Stomach smooth muscle (tissue), 2 donors: Measurements from ENCODE around the gene SH3YL1.
"Not testable (repeated sequence)": the region's sequence is repeated elsewhere in the genome, so short reads cannot be mapped to it uniquely, and the experiment has no call there.

Experiments
- H3K27ac ChIP-seq: one replicate; pipeline ENCODE4 v1.7.0; 2013; ENCODE audit warnings: mild to moderate bottlenecking, low read length, inconsistent platforms
- H3K27me3 ChIP-seq, 2 donors: one replicate each; pipeline ENCODE4 v1.7.0; 2013; ENCODE audit warnings: low read length in 2 of 2; ENCODE audit not compliant: insufficient read depth in 2 of 2, control insufficient read depth in 1 of 2
- H3K36me3 ChIP-seq, 2 donors: one replicate each; pipeline ENCODE4 v1.7.0; 2013; ENCODE audit warnings: low read length in 2 of 2; ENCODE audit not compliant: control insufficient read depth in 2 of 2, insufficient read depth in 2 of 2
- H3K4me1 ChIP-seq: one replicate; pipeline ENCODE4 v1.7.0; 2013; ENCODE audit warnings: low read length; ENCODE audit not compliant: control insufficient read depth, insufficient read depth
- H3K4me3 ChIP-seq, 2 donors: one replicate each; pipeline ENCODE4 v1.7.0; 2013; ENCODE audit warnings: low read length in 2 of 2
- H3K9ac ChIP-seq, 2 donors: one replicate each; pipeline ENCODE4 v1.7.0; 2013; ENCODE audit warnings: low read length in 2 of 2, mild to moderate bottlenecking in 1 of 2
- H3K9me3 ChIP-seq, 2 donors: one replicate each; pipeline ENCODE4 v1.7.0; 2013; ENCODE audit warnings: low read length in 2 of 2; ENCODE audit not compliant: control insufficient read depth in 2 of 2
- donor health status: healthy.
- donor health status: Pancreatic carcinoma.

Gene SH3YL1

DNA sequence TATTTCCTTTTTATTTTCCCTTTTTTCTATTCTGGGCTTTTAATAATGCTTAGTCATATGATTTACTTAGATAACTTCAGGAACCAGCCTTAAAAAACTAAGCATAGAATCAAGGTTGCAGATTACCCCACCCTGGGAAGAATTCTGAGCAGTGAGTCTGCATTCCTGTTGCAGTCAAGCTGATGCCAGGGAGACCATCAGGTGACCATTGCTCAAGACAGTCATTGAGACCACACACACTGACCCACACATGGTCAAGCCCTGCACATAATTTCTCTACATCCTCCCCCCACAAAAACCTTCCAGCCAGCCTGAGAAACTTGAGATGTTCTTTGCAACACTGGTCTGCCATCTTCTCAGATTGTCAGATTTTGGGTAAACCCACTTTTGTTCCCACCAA, 83.9 kb downstream of the SH3YL1 start:
- no peak overlapping the region for H3K9ac ChIP-seq
- H3K27ac ChIP-seq, result no peak overlapping the region
- no peaks in the 10 kb centered on the region for H3K36me3 ChIP-seq
- no peaks in the 10 kb centered on the region for H3K9me3 ChIP-seq
- peaks cover 6% of the 10 kb centered on the region for H3K4me1 ChIP-seq
- no peak overlapping the region for H3K4me3 ChIP-seq
- no peaks in the 10 kb centered on the region for H3K27me3 ChIP-seq

DNA sequence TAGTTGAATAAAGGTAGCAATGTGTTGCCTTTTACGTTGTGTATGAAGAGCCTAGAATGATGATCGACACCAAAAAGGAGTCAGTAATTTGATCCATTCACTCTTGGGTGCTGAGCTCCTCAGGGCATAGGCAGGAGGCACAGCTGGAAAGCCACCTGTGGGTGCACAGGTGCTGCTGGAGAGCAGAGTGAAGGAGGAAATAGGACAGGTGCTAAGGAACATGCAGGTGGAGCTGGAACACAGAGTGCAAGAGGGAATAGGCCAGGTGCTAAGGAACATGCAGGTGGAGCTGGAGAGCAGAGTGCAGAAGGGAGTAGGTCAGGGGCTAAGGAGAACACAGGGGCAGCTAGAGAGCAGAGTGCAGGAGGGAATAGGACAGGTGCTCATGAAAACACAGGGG, 86.1 kb downstream of the SH3YL1 start:
- no peaks in the 10 kb centered on the region for H3K9me3 ChIP-seq
- H3K4me1 ChIP-seq, result peaks cover 6% of the 10 kb centered on the region
- no peak overlapping the region for H3K9ac ChIP-seq
- no peak overlapping the region for H3K4me3 ChIP-seq
- no peaks in the 10 kb centered on the region for H3K36me3 ChIP-seq
- no peak overlapping the region for H3K27ac ChIP-seq
- no peaks in the 10 kb centered on the region for H3K27me3 ChIP-seq

- Histone ChIP-seq H3K36me3 (no peaks in the 10 kb centered on the region), H3K27ac (no peak overlapping the region), H3K4me1 (peaks cover 6% of the 10 kb centered on the region), H3K9me3 (no peaks in the 10 kb centered on the region), H3K4me3 (no peak overlapping the region), H3K27me3 (no peaks in the 10 kb centered on the region), H3K9ac (no peak overlapping the region)
Observed at GRCh38 chr2:176917-177316, 86.9 kb downstream of the SH3YL1 start.

- H3K27ac ChIP-seq, result no peak overlapping the region
- no peak overlapping the region for H3K9ac ChIP-seq
- H3K9me3 ChIP-seq, result no peaks in the 10 kb centered on the region
- H3K27me3 ChIP-seq, result peaks cover 0 to under 1% of the 10 kb centered on the region in 2 donors
- peaks cover 6% of the 10 kb centered on the region for H3K4me1 ChIP-seq
- peak overlapping the region; percentile 1 to 3 for H3K4me3 ChIP-seq
- H3K36me3 ChIP-seq, result no peaks in the 10 kb centered on the region
Observed at GRCh38 chr2:175880-176820, 87.7 kb downstream of the SH3YL1 start.

DNA sequence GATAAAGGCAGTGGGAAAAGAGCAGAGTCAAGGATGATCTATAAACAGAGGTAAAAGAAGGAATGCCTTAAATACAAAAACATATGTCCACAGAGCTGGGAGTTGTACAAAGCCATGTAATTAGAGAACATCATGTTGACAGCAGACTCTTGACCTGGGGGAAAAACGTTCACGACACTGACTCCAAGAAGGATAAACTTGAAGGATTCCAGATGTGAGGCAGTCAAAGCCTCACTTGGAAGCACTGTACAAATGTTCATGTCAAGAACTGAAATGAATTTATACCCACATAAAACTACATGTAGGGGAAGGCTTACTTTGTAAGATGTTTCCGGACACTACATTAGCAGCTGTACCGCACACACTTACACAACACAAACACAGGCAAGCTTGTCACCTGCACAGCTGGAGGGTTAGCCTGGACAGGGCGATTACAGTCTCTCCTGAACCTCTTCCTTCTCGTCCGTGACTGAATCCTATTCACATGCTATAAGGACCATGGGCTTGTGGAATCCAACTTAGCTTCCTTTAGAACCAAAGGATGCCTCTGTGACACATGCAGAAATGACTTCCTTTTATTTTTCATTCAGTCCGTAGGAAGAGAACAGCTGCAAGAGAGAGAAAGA, 88.6 kb downstream of the SH3YL1 start:
- Histone ChIP-seq H3K27ac (no peak overlapping the region), H3K4me3 (peak overlapping the region in 1 of 2 donors; percentile 3), H3K27me3 (peaks cover 0 to 3% of the 10 kb centered on the region in 2 donors), H3K9ac (no peak overlapping the region), H3K36me3 (no peaks in the 10 kb centered on the region), H3K9me3 (no peaks in the 10 kb centered on the region), H3K4me1 (peaks cover 6% of the 10 kb centered on the region)

DNA sequence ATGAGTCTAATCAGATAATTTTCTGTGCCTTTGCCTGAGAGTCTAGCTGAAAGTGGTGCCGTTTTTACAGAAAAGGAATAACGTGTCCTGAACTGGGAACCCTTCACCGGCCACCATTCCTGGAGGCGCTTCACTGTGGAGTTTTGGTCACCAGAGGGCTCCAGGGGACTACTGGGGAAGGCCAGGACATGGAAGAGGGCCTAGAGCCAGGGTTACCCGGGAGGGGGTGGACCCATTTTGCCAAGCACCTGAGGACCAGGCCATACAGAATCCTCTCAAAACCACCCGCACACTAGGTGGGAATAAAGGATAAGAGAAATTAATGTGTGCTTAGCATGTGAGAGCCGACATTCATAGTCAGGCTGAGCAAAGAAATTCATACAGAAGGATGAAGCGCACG, 91.7 kb downstream of the SH3YL1 start:
- H3K36me3 ChIP-seq, result not testable (repeated sequence)

GRCh38 chr2:169741-170140, 94.1 kb downstream of the SH3YL1 start:
- no peaks in the 10 kb centered on the region for H3K4me1 ChIP-seq
- H3K27ac ChIP-seq, result no peak overlapping the region
- no peaks in the 10 kb centered on the region for H3K36me3 ChIP-seq
- H3K27me3 ChIP-seq, result peaks cover 0 to 3% of the 10 kb centered on the region in 2 donors
- no peak overlapping the region for H3K9ac ChIP-seq
- H3K9me3 ChIP-seq, result no peaks in the 10 kb centered on the region
- H3K4me3 ChIP-seq, result no peak overlapping the region

More for the DNA sequence above, 91.7 kb downstream of the SH3YL1 start:
- not testable (repeated sequence) for H3K4me3 ChIP-seq, H3K27me3 ChIP-seq, H3K27ac ChIP-seq, H3K9me3 ChIP-seq, H3K4me1 ChIP-seq, H3K9ac ChIP-seq
